IPS-18c (cell line): ENCODE measurements around the gene MYO15A.
A peak's percentile ranks its signal among the peaks of the same experiment; 100 is the strongest.
"Not testable (repeated sequence)": the region's sequence is repeated elsewhere in the genome, so short reads cannot be mapped to it uniquely, and the experiment has no call there.

Source experiments
- H3K4me3 ChIP-seq: 2 replicates; pipeline ENCODE4 v1.7.0; 2013; ENCODE audit warnings: low read depth, mild to moderate bottlenecking, low read length, moderate library complexity; ENCODE audit not compliant: insufficient read depth
- H3K9me3 ChIP-seq: one replicate; pipeline ENCODE4 v1.6.1; 2013; ENCODE audit warnings: mild to moderate bottlenecking, low read length, moderate library complexity; ENCODE audit not compliant: control insufficient read depth, insufficient read depth

MYO15A gene

DNA sequence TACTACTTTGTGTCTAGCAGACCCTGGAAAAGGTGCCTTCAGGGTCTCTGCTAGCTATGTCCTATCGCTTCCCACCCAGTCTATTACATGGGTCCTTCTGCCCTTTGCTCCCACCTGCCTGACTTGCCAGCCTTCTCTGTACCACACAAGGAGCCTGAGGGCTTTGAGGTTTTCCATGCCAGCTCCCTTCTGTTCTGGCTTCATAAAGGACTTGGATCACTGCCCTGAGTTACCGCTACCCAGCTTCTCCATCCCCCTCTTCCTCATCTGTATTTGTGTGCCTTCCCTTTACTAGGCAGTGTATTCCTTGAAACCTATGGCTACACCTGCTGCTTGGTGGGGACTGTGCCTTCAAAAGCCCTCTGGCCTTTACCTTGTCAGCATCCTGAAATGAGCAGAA, 97.3 kb downstream of the MYO15A start:
- no peaks in the 10 kb centered on the region for H3K9me3 ChIP-seq
- H3K4me3 ChIP-seq: no peak overlapping the region

- Histone ChIP-seq H3K4me3 (no peak overlapping the region), H3K9me3 (no peaks in the 10 kb centered on the region)
These were observed 98.4 kb downstream of the MYO15A start for GRCh38 chr17:18206962-18207361.

DNA sequence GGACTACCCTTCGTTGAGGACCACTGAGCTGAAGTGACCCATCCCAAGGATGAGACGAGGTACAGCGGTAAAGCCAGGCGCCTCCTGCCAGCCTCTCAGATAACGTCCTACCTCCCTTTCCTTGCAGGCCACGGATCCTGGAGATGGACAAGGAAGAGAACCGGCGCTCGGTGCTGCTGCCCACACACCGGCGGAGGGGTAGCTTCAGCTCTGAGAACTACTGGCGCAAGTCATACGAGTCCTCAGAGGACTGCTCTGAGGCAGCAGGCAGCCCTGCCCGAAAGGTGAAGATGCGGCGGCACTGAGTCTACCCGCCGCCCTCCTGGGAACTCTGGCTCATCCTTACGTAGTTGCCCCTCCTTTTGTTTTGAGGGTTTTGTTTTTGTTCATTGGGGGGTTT, 99.5 kb downstream of the MYO15A start:
- H3K4me3 ChIP-seq: no peak overlapping the region
- H3K9me3 ChIP-seq: no peaks in the 10 kb centered on the region

DNA sequence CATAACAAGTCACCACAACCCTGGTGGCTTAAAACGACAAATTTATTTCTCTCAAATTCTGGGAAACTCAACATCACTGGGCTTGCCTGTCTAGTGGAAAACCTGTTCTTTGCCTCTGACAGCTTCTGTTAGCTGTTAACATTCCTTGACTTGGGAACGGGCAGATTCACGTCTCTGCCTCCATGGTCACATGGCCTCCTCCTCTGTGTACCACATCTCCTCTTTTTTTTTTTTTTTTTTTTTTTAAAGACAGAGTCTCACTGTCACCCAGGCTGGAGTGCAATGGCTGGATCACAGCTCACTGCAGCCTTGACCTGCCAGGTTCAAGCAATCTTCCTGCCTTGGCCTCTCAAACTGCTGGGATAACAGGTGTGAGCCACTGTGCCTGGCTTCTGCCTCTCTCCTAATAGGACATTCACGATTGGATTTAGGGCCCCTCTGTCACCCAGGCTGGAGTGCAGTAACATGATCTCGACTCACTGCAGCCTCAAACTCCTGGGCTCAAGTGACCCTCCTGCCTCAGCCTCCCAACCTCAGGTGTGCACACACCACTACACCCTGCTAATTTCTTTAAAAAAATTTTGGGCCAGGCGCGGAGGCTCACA, 105.2 kb downstream of the MYO15A start:
- Histone ChIP-seq H3K4me3 (no peak overlapping the region), H3K9me3 (peaks cover 1% of the 10 kb centered on the region)

DNA sequence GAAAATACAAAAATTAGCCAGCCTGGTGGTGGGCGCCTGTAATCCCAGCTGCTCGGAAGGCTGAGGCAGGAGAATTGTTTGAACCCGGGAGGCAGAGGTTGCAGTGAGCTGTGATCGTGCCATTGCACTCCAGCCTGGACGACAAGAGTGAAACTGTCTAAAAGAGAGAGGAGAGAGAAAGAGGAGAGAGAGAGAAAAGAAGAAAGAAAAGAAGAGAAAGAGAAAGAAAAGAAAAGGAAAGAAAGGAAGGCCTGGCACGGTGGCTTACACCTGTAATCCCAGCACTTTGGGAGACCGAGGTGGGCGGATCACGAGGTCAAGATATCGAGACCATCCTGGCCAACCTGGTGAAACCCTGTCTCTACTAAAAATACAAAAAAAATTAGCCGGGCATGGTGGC, 108.3 kb downstream of the MYO15A start:
- not testable (repeated sequence) for H3K9me3 ChIP-seq, H3K4me3 ChIP-seq

- Histone ChIP-seq H3K4me3 (no peak overlapping the region), H3K9me3 (peaks cover 2% of the 10 kb centered on the region)
These were observed 109.0 kb downstream of the MYO15A start for GRCh38 chr17:18217412-18218015.

- Histone ChIP-seq H3K9me3 (peaks cover 2% of the 10 kb centered on the region), H3K4me3 (no peak overlapping the region)
These were observed 110.3 kb downstream of the MYO15A start for GRCh38 chr17:18218756-18219415.

GRCh38 chr17:18224053-18224386, 115.5 kb downstream of the MYO15A start:
- Histone ChIP-seq H3K9me3 (no peaks in the 10 kb centered on the region), H3K4me3 (peak overlapping the region; percentile 59; the same call in 1 of the 2 replicates)

GRCh38 chr17:18224387-18225120, 116.0 kb downstream of the MYO15A start:
- Histone ChIP-seq H3K9me3 (no peaks in the 10 kb centered on the region), H3K4me3 (peak overlapping the region; percentile 59)

DNA sequence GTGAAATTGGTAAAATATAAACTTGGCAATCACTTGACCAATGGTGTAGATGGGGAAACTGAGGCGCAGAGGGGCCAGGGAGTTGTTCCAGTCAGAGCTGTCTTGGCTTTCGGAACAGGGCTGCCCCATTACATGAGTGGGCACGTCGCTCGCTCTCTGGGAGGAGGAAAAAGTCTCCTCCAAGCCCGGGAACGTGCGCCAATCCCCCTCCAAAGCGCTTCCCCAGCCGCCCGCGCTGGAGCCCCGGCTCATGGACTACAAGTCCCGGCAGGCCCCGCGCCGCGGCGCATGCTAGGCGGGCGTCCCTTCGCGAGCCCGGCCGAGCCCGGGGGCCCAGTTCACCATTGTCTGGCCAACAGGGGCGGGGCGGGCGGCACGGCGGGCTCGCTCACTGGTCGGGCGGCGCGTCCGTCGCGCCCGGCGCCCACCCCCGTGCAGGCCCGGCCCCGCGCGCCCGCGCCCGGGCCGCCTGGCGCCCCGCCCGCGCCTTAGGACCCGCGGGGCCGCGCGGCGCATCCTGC, 116.6 kb downstream of the MYO15A start, which contains the start of gene LLGL1:
LLGL1 (plus strand) TSS at position 515 of the 521 bp plus-strand sequence. CDS start 48 bp downstream, outside the sequence.
- peak within 1 kb of the TSS; percentile 93 for H3K4me3 ChIP-seq
- no peaks in the 10 kb centered on the region for H3K9me3 ChIP-seq

GRCh38 chr17:18225642-18226283, 117.2 kb downstream of the MYO15A start:
- H3K4me3 ChIP-seq: peak overlapping the region; percentile 93
- H3K9me3 ChIP-seq: no peaks in the 10 kb centered on the region

- Histone ChIP-seq H3K4me3 (peak overlapping the region; percentile 93), H3K9me3 (no peaks in the 10 kb centered on the region)
These were observed 117.9 kb downstream of the MYO15A start for GRCh38 chr17:18226284-18226945.

GRCh38 chr17:18227635-18228034, 119.1 kb downstream of the MYO15A start:
- no peak overlapping the region; the same call in 1 of the 2 replicates for H3K4me3 ChIP-seq
- H3K9me3 ChIP-seq: no peaks in the 10 kb centered on the region

DNA sequence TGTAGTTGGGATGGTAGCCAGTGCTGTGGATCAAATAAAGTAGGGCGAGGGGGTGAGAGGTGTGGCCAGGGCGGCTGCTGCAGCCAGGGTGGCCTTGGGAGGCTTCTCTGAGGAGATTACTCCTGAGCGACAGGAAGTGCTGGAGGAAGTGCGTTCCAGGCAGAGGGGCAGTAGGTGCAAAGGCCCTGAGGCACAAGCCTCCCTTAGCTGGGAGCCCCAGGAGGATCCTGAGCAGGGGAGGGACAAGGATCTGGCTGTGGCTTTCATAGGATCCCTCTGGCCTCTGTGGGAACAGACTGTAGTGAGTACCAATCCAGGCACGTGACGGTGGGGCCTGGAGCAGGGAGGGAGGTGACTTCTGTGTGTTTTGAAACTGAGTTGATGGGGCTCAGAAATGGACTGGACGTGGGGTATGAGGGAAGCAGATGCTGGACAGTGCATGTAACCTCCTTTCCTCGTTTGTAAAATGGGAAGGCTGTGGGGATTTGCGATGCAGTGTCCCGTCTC, 119.7 kb downstream of the MYO15A start:
- Histone ChIP-seq H3K4me3 (no peak overlapping the region), H3K9me3 (no peaks in the 10 kb centered on the region)

DNA sequence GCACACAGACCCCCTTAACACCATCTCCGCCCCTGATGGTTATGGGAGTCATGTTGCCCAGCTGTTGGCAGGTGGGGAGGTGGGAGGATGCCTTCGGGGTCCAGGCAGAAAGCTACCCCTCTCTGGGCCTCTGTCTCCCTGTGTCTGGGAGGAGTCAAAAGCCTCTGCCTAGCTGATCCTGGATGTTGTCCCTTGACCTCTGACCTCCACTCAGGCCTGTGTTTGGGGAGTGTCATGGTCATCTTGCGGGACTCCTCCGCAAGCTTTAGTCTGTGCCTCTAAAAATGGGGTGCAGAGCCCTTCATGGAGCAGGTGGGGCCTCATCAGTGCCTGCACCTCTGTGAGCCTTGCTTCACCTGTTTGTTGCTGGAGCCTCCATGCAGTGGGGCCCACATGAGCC, 120.7 kb downstream of the MYO15A start:
- Histone ChIP-seq H3K9me3 (no peaks in the 10 kb centered on the region), H3K4me3 (no peak overlapping the region)
